Measurements from ENCODE around the gene CHCHD3. TPM values are rescaled to one million over a fixed set of nuclear protein-coding genes. Genes with fewer than 3 reads are reported as not detected.
"Not testable (repeated sequence)": the region's sequence is repeated elsewhere in the genome, so short reads cannot be mapped to it uniquely, and the experiment has no call there.

The CHCHD3 gene
- total RNA-seq, 1 donor from 2014 or later: 75.5 TPM

DNA sequence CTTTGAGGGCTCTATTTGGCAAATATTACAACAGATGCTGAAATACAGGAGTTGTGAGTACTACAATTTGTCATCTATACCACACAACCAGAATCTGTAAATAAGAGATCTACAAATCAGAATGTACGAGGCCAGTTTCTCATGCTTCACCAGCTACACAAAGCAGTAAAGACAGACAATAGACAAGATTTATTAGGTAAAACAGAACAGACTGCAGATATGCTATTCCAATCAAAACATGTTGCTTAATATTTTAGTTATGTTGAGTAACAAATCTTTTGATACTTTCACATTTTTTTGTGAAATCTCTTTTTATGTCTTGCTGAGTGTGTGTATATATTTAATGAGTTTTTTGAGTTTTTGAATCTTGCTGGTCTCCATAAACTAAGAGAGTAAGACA, 109.1 kb downstream of the CHCHD3 start:
- no peak overlapping the region for H3K4me3 ChIP-seq (ENCODE audit: low read depth, low read length)
- DNase-seq (ENCODE audit: low read depth): no peak
- TF ChIP-seq CTCF (conservative IDR thresholded peaks at IDR 0.05; ENCODE audit: low read depth, low read length): no peak

DNA sequence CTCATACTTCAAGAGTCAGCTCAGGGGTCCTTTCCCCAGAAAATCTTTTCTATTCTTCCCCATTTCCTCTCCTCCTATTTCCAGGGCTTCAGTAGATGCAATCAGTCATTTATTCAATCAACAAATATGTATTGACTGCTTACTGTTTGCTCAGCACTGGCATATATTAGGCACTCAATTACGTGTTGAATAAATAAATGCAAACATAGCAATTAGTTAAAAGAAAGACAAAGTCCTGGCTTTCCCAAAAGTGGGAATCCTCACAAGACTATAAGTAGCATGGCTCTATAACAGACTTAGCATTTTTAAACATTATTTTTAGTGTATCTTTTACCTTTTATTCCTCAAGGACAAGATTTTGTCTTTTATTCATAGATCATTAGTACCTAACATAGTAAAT, 111.6 kb downstream of the CHCHD3 start:
- H3K4me3 ChIP-seq (ENCODE audit: low read depth, low read length): no peak overlapping the region
- no peak for DNase-seq (ENCODE audit: low read depth)
- no peak for TF ChIP-seq CTCF (conservative IDR thresholded peaks at IDR 0.05; ENCODE audit: low read depth, low read length)

DNA sequence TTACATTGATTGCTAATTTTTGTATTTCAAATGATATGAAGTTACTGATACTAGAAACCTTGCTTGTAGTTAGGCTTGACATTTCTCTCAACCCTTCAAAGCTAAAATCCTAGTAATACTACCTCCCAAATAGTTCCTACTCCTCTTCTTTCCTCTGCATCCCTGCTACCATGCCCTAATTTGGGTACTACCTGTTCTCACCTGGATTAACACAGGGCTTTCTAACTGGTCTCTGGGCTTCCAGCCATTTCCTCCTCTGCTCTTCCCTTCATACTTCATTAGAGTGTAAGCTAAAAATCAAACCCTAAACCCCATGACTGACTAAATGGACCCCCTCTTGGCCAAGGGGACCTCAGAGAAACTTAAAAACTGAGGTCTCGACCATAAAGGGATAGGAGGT, 112.4 kb downstream of the CHCHD3 start:
- no peak for DNase-seq (ENCODE audit: low read depth)
- no peak for TF ChIP-seq CTCF (conservative IDR thresholded peaks at IDR 0.05; ENCODE audit: low read depth, low read length)
- no peak overlapping the region for H3K4me3 ChIP-seq (ENCODE audit: low read depth, low read length)

- not testable (repeated sequence) for DNase-seq (ENCODE audit: low read depth); H3K4me3 ChIP-seq (ENCODE audit: low read depth, low read length)
Measured at GRCh38 chr7:132967470-132967848, 114.4 kb downstream of the CHCHD3 start.

DNA sequence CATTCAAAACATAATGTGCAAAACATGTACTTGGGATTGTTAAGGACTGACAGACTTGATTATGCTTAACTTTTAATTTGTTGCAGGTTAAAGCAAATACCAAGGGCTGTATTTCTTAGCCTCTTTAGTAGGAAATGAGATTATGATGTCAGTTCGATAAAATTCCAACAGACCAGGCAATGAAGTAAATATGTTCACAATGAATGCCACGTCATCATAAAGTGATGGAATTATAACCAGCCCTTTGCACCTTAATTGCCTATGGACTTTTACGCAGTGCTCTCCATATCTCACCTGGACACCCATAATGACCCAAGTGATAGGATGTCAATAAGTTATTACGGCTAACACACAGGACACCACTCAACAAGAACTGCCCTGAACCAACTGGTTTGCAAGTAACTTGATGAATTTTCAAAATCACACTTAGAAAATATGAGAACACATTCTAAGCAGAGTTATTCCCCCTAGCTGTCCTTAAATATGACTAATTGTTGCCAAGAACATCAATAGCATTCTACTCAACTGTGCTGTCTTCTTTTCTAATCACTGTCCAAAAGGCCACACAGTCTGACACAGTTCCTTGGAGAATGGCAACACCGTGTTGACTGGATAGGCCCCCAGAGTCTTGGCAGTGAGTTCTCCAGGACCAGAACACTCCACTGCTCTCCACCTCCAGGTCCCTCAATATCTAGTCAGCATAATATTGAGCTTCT, 115.0 kb downstream of the CHCHD3 start:
- TF ChIP-seq CTCF (conservative IDR thresholded peaks at IDR 0.05; ENCODE audit: low read depth, low read length): no peak
- H3K4me3 ChIP-seq (ENCODE audit: low read depth, low read length): no peak overlapping the region
- DNase-seq (ENCODE audit: low read depth): no peak

DNA sequence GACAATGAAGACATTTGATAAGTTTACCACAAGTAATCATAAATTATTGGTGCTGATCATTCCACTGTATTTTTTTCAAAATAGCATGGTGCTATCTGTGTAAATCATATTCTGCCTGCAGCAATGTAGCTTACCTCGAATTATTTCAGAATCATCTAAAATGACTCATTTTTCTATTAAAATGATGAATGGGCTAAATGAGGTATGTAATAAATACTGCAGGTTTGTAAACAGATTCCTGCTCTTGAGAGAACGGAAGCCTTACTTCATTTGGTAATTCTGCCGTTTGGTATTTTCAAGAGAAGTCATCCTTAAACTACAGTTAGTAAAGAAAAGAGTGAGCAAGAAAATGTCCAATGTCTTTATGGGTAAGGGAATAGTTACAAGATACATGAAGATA, 115.9 kb downstream of the CHCHD3 start:
- H3K4me3 ChIP-seq (ENCODE audit: low read depth, low read length): no peak overlapping the region
- no peak for TF ChIP-seq CTCF (conservative IDR thresholded peaks at IDR 0.05; ENCODE audit: low read depth, low read length)
- DNase-seq (ENCODE audit: low read depth): no peak

DNA sequence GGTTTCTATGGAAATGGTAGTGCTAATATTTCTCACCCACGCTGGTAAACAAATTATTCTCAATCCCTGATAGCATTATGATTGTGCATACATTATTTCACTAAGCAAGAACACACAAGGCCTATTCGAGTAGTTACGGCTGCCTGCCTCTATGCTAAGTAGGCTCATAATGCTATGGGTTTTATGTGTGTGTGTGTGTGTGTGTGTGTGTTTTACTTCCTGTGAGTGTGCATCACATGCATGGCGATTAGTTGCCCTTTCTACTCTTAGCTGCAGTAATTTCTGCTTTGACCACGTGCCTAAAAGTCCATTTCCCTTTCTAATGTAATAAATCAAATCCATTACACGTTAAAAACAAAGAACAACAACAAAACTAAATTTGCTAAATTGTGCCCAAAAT, 117.0 kb downstream of the CHCHD3 start:
- no peak for TF ChIP-seq CTCF (conservative IDR thresholded peaks at IDR 0.05; ENCODE audit: low read depth, low read length)
- H3K4me3 ChIP-seq (ENCODE audit: low read depth, low read length): no peak overlapping the region
- DNase-seq (ENCODE audit: low read depth): no peak
